GDM1 (cell line): ENCODE measurements around the gene CYP3A7.
"Not testable (repeated sequence)": the region's sequence is repeated elsewhere in the genome, so short reads cannot be mapped to it uniquely, and the experiment has no call there.

Experiments used
- DNase-seq: peaks from one replicate; lab custom pipeline; 2025; lab: John Stamatoyannopoulos, UW

CYP3A7 gene

GRCh38 chr7:99734987-99735386, at the start of gene CYP3A7:
CYP3A7 (minus strand) TSS chr7:99735196; CDS start chr7:99735093, 103 bp downstream.
- DNase-seq = no peak

DNA sequence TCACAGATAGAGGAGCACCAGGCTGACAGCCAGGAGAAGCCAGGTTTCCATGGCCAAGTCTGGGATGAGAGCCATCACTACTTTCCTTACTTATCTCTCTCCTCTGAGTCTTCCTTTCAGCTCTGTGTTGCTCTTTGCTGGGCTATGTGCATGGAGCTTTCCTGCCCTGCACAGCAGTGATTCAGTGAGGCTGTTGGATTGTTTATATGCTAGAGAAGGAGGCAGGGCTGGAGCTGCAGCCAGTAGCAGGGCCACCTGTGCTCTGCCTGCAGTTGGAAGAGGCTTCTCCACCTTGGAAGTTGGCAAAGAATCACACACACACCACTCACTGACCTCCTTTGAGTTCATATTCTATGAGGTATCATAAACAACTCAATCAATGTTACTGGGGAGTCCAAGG, 49.0 kb upstream of the CYP3A7 start, which contains the start of gene CYP3A4:
Gene CYP3A4 (minus strand): TSS at position 178 of the 400 bp plus-strand sequence. CDS start 103 bp downstream, at position 75.
- DNase-seq = no peak

DNA sequence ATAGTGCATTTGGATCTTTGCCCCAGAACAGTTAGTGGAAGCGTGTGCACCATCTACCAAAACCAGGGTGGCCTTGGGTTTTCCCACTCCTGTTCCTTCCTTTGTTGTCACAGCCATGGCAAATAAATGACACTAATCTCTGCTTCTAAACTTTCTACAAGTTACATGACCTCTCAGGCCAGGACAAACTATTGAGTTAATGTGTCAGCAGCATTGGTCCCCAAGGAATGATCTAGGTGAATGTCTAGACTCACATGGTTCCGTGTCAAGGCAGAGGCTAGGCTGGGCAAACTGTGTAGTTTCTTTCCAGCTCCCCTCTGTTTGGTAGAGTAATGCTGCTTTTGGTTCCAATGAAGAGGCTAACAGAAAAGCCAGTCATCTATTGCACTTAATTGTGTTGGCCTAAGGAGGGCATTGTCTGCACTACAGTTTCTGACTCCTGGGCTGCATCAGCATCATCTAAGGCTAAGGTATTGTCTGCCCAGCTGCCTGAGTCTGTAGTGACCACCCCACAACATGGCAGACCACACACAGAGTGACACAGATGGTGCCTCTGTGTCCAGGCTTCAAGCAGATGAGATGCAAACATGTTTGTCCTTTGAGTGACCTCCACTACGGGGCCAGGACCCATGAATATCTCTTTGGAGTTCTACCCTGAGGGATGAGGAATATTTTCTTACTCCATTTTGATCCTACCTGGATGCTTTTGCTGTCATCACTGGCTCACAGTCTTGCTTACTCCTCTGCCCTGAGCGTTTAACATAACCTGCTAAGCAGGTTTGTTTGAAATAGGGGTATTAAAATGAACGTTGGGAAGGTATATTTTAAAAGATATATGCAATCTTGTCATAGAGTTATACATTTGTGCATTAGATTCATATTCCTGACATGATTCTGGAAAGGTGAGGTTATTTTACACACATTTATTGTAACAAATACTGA, 47.3 kb upstream of the CYP3A7 start:
- DNase-seq = no peak

DNA sequence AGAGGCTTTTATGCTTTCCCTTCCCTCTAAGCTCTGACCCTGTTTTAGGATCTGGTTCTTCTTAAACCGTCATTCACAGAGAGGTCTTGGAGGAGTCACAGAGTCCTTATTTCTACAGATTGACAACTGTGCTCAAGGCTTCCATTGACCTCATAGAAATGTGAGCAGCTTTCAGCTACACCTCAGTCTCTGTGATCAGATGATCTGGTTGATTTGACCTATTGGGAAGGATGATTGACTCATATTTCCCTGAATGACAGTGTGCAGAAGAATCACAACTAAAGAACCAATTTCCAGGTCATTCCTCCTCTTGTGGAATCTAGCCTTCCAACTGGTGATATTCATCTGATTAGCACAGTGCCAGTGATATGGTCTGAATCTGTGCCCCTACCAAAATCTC, 45.6 kb upstream of the CYP3A7 start:
- DNase-seq = no peak

DNA sequence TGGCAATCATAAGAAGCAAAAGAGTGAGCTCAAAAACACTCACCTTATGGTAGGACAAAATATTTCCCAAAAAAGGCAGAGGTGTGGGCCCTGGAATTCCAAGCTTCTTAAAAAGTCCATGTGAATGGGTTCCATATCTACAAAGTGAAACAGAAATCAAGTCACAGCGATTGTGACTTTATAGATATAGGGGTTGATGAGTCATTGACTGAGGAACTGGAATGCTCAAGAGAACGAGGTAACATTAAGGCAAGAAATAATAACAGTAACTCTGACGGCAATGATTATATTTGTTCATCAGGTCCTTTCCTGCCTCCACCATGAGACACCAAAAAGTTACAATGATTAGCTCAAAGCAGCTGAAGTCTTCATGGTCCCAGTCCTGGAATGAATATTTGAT, 45.0 kb upstream of the CYP3A7 start:
- no peak for DNase-seq

- no peak for DNase-seq
Measured at GRCh38 chr7:99778880-99779279, 43.9 kb upstream of the CYP3A7 start.

DNA sequence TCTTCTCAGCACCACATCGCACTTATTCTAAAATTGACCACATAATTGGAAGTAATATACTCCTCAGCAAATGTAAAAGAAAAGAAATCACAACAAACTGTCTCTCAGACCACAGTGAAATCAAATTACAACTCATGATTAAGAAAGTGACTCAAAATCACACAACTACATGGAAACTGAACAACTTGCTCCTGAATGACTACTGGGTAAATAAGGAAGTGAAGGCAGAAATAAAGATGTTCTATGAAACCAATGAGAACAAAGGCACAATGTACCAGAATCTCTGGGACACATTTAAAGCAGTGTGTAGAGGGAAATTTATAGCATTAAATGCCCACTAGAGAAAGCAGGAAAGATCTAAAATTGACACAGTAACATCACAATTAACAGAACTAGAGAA, 38.4 kb upstream of the CYP3A7 start:
- not testable (repeated sequence) for DNase-seq

GRCh38 chr7:99772565-99772964, 37.6 kb upstream of the CYP3A7 start:
- no peak for DNase-seq

DNA sequence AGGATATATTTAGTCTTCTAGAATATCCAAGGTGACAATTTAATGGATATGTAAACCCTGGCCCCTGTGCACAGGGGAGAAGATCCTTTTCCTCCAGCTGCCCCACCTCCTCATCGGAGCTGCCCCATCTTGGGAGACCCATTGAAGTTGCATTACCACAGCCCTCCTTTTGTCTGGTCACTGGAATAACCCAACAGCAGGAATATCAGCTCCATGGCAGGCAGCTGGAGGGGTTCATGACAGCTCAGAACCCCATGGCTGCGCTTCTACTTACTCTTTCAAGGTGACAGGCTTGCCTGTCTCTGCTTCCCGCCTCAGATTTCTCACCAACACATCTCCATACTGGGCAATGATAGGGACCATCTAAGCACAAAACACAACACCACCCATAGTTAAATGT, 34.5 kb upstream of the CYP3A7 start:
- not testable (repeated sequence) for DNase-seq

GRCh38 chr7:99768471-99768870, 33.5 kb upstream of the CYP3A7 start:
- no peak for DNase-seq

GRCh38 chr7:99767662-99768061, 32.7 kb upstream of the CYP3A7 start:
- no peak for DNase-seq

GRCh38 chr7:99766484-99767099, 31.6 kb upstream of the CYP3A7 start:
- no peak for DNase-seq

- DNase-seq = no peak
Measured at GRCh38 chr7:99764478-99764877, 29.5 kb upstream of the CYP3A7 start.

DNA sequence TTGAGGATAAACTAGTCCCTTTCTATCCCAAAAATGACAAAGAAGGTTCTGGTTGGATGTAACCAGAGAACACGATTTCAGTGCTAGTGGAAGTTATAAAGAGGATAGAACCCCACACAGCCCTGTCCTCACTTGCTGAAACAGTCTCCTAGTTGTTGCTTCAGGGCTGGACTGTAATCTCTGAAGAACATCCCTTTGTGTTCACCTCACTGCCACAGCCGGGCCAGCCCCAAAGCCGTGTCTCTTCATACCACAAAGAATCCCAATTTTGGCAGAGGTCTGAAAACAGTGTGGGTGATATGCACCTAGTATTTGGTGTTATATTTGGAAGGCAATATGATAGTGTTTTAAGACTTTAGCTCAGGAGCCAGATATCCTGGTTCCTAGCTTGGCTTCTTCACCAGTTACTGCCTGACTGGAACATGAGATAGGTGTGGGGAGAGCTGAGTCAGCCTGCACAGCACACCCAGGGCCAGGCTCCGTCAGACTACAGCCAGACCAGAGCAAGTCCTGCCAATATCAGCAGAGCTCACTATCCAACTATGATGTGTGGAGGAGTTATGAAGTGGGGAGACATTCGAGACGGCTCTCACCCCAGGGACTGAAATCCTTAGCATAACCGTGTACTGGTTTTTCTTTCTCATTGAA, 27.8 kb upstream of the CYP3A7 start:
- no peak for DNase-seq

- DNase-seq = no peak
Measured at GRCh38 chr7:99755085-99755484, 20.1 kb upstream of the CYP3A7 start.

- no peak for DNase-seq
Measured at GRCh38 chr7:99752356-99752755, 17.4 kb upstream of the CYP3A7 start.

DNA sequence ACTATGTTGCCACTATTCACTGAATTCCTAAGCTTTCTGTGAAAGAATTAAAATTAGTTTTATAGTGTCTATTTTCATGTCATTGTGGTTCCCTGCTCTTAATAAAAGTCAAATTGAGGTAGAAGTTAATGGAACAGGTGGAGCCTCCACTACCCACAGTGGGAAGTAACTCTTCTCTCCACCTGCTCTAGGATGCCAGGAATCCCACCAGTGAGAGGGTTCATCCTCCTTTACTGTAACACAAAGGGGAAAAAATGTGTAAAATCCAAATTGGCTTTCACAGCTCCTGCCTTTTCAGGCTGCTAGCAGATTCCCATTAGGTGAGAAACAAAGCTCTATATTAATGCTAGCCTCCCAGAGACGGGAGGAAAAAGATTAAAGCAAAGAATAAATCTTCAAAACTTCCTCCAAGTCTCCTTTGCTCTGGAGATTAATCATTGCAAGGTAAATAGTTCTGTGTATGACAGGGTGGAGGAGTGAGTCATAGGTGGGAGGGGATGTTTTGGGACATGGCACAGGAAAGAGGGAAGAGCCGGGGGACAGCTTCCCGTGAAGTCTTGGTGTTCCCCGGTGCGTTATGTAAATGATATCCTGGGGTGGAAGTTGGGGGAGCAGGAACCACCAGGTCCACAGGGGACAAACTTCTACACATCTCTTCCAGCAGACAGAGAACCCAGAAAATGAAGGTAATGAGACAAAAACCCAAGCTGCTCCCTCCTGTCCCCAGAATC, 16.5 kb upstream of the CYP3A7 start:
- DNase-seq = not testable (repeated sequence)

- DNase-seq = no peak
Measured at GRCh38 chr7:99748846-99749579, 14.0 kb upstream of the CYP3A7 start.

DNA sequence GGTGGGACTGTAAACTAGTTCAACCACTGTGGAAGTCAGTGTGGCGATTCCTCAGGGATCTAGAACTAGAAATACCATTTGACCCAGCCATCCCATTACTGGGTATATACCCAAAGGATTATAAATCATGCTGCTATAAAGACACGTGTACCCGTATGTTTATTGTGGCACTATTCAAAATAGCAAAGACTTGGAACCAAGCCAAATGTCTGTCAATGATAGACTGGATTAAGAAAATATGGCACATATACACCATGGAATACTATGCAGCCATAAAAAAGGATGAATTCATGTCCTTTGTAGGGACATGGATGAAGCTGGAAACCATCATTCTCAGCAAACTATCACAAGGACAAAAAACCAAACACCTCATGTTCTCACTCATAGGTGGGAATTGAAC, 11.9 kb upstream of the CYP3A7 start:
- not testable (repeated sequence) for DNase-seq

- not testable (repeated sequence) for DNase-seq
Measured at GRCh38 chr7:99745395-99745794, 10.4 kb upstream of the CYP3A7 start.

GRCh38 chr7:99742737-99743394, 7.9 kb upstream of the CYP3A7 start:
- DNase-seq = no peak
